GOT3 (cell line): ENCODE results near the gene EIF5A.

Experiments
- DNase-seq: peaks from one replicate; lab custom pipeline; 2025; ENCODE audit warnings: mixed read lengths; lab: John Stamatoyannopoulos, UW

The EIF5A gene

DNA sequence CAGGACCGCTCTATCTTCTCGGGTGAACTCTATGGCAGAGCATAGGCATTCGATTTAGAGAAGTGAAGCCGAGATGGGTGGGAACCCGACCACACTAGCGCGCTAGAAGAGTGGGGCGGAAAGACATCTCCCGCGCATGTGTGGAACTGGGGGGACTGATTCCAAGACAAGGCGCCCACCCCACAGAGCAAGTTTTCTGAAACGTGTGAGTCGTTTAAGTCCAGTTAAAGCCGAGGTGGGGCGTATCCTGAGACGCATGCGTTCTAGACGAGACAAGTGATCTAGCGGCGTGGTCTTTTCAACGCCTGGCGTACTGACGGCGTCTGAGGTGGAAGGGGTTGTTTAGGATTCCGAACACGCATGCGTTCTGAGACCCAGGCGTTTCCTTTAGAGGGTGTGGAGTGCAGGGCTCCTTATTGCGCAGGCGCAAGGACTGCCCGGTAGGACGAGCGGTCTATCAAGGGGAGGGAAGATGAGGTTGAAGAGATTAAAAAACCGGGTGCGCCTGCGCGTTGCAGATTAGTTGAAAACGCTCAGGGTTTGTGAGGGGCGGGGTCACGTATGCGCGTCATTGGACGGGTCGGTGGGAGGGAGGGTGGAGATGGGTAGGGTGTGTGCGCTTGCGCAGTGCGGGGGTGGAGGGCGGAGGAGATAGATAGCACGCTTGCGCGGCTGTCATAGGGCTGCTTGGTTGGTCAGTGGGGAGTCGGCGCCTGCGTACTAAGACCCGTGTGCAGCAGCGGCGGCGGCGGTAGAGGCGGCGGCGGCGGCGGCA lies at the start of gene EIF5A:
Gene EIF5A, plus strand, starts transcription at position 718 of the 775 bp plus-strand sequence. CDS start 2,008 bp downstream, outside the sequence.
- DNase-seq, result peak; percentile 98

DNA sequence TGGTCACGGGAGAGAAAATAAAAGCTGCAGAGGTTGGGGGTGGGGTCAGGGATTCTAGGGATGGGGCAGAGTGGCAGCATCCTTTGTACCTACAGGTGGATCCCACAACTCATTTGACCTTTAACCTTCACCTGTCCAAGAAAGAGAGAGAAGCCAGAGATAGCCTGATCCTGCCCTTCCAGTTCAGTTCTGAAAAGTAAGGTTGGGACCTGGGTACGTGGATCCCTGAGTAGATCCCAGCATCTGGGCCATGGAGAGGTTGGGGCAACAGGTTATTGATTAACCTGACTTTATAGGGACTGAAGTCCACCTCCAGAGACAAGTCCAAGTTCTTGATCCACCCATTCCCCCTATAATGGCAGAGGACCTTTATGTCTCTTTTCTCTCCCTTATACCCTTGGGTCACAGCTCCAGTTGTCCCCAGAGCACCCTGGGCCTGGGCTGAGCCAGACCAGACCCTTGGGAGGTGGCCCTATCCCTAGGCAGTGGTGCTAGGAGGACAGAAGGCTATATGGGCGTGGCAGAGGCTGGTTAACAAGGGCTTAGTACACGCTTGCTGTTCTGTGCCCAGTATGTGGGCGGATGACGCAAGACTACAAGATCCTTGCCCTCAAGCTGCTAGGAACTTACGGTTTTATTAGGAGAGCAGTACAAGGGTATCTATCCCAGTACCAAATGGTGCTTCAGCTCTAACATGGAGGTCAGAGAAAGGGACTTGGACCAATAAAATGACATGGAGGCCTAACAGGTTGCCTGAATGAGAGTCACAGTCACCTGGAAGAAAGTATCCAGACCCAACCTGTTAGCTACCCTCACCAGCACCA lies 48.5 kb upstream of the EIF5A start:
- no peak for DNase-seq

DNA sequence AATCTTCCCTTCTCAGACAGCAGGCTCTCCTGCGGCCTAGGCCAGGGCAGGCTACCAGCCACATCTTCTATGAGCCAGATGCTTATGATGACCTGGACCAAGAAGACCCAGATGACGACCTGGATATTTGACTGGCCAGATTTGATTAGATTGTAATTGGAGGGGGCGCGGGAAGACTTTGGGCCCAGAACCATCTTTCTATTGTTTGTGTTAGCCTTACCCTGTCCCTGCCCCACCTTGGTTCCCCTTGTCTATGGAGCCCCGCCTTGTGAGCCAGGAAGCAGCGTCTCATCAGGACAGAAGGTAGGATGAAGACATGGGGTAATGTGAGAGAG lies 47.9 kb upstream of the EIF5A start:
- no peak for DNase-seq

DNA sequence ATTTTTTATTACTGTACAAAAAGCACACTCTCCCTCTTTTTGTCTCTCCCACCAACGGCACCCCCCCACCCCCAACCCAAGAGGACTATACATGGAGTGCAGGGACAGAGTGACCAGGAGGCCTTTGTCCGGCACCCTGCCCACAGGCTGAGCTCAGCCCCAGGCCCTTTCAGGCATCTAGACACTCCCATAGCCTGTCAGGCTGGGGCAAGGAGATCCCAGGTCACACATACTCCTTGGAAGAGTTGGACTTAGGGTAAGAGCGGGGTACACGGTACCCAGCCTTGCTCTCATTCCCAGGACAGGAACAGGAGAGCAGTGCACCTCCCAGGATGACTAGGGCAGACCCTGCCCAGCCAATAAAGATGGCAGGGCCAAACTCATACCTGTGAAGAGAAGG lies 47.3 kb upstream of the EIF5A start:
- DNase-seq, result no peak

DNA sequence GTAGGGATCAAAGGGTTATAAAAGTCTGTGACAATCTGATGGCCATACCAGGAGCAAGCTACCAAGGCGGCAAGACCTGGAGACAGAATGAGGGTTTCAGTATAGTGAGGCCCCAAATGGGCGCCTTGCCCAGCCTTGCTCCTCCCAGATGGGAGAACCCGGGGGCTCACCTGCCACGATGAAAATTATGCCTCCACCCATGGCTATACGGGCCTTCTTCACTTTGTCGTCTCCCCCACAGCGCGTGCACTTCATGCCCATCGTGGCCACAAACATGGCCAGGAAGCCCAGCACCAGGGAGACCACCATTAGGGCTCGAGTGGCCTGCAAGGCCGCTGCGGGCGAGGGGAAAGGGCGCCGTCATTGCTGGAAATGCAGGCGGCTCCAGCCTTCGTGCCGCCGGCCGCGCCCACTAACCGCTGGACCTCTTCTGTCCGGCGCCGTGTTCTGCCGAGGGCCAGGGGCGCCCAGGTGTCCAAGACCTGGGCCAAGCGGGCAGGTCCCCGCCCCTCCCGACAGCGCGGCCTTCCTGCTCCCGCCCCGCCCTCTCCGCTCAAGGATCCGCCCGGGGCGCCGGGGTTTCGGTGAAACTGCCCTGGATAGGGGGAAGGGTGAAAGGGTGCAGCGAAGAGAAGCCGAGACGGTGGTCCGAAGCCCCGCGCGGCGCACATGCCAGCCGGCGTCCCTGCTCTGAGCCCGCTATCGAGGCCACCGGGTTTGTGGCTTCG lies 46.6 kb upstream of the EIF5A start:
- DNase-seq, result no peak

DNA sequence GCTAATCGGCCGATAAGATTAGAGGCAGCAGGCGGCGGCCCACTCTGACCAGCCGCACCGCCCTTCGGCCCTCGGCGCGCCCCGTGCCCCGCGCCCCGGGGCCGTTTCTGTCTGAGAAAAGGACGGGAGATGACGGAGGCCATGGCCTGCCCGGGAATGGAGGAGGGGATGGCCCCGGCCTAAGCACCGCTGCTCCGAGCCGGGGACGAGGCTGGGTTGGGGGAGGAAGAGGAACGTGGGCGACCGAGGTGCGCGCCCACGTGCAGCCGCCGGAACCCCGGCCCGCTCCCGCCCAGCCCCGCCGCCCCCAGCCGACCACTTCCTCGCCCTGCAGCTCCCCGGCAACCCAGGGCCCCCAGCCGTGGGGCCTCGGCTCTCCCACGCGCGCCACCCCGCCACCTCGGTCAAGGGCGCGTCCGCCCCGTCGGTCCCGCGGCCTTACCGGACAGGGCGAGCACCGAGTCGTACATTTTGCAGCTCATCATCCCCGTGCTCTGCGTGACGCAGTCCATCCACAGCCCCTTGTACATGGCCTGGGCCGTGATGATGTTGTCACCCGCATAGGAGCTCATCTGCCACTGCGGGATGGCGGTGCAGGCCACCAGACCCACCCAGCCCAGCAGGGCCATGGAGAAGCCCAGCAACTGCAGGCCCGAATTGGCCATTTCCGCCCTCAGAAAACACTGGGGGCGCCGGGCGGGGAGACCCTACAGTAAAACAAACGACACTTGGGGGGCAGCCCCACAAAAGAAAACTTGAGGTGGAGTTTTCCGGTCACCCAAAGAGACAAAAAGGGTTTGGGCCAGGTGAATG lies 45.8 kb upstream of the EIF5A start:
- DNase-seq, result no peak

DNA sequence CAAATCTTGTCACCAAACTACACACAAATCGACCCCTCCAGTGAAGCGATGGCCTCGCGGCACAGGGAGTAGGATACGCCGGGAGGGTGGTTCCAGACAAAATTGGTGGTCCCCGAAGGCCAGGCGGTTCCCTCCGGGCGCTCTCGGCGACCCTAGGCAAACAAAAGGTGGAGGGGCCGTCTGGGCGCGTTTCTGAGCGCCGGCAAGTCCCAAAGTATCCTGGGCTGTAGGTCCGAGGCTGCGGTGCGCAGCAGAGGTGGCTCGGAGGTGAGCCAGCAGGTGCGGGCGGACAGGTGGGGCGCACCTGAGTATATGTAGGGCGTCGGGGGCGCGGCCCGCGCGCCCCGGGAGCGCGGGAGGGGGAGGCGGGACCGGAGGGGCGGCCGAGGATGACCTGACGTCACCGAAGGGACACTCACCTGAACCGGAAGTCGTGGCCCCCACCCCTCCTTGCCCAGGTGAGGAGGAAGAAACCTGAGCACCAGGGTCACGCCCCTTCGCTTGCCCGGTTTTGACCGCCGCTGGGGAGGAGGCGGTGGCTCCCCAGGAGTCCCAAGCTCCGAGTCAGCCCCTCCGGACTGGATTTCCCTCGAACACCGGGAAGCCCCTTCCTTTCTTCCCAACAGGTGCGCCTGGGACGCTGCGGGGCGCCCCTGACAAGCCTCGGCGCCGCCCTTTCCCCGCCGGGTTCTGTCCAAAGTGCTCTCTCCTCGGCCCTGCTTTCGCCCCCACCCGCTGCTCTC lies 45.1 kb upstream of the EIF5A start, which contains the start of gene CLDN7:
Gene CLDN7, minus strand, starts transcription at position 287 of the 743 bp plus-strand sequence. CDS start 435 bp downstream, outside the sequence.
- DNase-seq, result no peak

DNA sequence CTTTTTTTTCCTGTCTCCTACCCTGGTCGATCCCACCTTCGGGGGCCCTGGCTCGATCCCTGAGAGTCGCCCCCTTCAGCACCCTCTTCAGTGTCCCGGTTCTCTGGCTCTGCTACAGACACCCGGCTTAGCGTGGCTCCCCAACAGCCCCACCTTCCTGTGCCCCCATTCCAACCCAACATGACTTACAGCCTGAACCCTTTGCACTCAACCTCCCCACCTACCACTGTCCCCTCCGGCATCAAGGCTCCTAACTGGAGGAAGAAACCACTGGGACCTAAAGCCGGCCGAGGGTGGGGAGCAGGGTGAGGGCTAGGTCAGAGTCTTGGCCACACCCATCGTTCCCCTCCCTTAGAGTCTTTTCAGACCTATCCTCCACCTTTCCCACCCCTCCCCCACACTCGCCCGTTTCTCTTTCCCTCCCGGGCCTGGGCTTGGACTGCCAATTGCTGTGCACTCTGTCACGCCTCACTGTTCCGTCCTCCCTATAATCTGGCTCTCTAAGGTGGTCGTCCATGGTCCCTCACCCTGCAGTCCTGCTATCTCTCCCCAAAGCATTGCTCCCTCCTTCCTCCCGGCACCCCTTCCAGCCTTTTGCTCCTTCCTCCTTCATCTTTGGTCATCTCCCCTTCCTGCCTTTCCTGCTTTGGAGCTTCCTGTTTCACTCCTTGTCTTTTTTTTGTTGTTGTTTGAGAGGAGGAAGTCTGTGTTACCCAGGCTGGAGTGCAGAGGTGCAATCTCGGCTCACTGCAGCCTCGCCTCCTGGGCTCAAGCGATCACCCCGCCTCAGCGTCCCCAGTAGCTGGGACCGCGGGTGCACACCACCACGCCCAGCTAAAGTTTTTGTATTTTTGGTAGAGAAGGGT lies 44.3 kb upstream of the EIF5A start:
- DNase-seq, result no peak

DNA sequence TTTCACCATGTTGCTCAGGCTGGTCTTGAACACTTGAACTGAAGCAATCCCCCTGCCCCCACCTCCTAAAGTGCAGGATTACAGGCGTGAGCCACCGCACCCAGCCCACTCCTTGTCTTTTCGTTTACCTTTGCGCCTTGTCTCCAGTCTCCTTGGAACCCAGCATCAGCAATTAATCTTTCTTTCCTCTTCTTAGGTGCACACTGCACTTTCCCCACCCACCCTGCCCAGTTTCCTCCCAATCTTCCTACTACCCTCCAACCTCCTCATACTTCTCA lies 43.7 kb upstream of the EIF5A start:
- DNase-seq, result no peak

DNA sequence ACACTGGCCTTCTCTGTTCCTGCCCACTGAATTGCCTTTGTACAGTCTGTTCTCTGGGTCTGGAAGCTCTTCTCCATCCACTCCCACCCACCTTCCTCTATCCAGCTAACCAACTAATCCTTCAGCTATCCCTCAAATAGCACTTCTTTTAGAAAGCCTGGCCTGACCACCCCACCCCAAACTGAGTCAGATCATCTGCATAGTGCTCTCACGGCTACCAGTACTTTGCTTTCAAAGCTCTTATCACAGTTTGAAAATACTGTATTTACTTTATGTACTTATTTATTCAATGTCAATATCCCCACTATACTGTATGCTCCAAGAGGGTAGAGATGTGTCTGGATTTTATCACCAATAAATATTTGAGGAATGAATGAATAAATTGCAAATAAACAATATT lies 40.6 kb upstream of the EIF5A start:
- DNase-seq, result no peak

DNA sequence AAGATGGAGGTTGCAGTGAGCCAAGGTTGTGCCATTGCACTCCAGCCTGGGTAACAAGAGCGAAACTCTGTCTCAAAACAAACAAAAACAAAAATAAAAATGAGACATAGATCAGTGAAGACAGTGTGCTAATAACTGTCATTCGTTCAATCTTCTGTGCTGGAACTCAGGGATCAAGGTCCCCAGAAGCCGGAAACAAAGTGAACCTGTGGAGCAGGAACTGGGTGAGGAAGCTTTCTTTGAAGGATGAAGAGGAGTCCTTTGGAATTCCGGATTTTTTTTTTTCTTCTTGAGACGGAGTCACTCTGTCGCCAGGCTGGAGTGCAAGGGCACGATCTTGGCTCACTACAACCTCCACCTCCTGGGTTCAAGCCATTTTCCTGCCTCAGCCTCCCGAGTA lies 28.0 kb upstream of the EIF5A start:
- no peak for DNase-seq

DNA sequence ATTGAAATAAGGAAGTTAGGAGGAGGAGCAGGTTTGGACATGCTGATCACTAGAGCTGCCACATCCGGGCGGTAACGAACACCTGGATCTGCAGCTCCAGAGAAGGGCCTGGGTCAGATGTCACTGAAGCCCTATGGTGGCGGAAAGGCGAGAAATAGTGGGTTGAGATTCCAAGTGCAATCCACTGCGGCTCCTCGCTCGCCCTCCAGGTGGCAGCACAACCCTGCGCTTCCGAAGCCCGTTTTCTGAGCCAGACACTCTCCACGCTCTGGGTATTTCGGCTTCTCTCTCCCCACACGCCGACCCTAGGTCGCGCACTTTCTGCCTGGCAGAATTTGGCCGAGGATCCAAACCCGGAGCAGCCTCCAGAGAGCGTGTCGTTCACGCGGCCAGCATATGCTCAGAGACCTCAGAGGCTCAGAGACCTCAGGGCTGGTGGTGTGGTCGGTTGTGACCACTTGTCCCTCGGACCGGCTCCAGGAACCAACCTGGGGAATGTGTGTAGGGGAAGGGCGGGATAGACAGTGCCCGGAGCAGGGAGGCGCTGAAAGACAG lies 26.8 kb upstream of the EIF5A start:
- peak; percentile 53 for DNase-seq

DNA sequence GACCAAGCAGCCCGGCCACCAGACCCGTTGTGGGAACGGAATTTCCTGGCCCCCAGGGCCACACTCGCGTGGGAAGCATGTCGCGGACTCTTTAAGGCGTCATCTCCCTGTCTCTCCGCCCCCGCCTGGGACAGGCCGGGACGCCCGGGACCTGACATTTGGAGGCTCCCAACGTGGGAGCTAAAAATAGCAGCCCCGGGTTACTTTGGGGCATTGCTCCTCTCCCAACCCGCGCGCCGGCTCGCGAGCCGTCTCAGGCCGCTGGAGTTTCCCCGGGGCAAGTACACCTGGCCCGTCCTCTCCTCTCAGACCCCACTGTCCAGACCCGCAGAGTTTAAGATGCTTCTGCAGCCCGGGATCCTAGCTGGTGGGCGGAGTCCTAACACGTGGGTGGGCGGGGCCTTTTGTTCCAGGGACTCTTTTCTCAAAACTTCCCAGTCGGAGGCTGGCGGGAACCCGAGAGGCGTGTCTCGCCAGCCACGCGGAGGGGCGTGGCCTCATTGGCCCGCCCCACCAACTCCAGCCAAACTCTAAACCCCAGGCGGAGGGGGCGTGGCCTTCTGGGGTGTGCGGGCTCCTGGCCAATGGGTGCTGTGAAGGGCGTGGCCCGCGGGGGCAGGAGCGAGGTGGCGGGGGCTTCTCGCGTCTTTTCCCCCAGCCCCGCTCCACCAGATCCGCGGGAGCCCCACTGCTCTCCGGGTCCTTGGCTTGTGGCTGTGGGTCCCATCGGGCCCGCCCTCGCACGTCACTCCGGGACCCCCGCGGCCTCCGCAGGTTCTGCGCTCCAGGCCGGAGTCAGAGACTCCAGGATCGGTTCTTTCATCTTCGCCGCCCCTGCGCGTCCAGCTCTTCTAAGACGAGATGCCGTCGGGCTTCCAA lies 26.1 kb upstream of the EIF5A start, which contains the start of gene SLC2A4:
Gene SLC2A4, plus strand, starts transcription at position 645 of the 879 bp plus-strand sequence. Its CDS starts 217 bp downstream, at position 862.
- DNase-seq, result peak; percentile 65

DNA sequence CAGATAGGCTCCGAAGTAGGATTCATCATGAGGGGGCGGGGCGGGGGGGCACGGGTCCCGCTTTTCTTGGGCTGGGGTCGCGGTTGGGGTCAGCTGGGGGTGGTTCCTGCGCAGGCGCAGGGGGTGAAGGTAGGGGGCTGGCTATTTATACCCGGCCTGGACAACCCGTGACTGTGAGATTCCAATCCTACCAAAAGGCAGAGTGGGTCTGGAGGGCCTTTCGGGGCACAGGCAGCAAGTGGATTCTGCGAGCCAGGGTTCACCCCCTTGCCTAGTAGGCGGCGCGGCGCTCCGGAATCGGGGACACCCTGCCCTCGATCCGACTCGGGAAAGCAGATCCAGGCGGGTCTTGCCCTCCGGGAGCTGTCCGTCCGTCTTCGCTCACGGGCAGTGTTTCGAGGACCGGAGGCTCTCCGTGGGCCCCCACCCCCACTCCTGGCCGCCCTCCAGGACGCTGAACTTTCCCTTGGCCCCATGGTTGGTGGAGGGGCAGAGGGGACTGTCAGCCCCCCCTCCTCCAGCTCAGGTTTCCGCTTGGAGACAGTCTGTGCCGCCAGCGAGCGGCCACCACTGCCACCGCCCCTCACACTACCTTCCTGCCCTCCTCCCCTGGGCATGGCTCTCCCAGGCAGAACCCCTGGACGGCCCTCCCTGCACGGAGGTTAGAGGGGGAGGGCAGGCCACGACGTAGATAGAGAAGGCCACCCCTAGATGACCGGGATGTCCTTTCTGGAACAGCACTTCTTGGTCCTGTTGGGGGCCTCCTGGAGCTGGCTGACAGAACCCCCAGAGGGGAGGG lies 25.3 kb upstream of the EIF5A start:
- DNase-seq, result no peak

DNA sequence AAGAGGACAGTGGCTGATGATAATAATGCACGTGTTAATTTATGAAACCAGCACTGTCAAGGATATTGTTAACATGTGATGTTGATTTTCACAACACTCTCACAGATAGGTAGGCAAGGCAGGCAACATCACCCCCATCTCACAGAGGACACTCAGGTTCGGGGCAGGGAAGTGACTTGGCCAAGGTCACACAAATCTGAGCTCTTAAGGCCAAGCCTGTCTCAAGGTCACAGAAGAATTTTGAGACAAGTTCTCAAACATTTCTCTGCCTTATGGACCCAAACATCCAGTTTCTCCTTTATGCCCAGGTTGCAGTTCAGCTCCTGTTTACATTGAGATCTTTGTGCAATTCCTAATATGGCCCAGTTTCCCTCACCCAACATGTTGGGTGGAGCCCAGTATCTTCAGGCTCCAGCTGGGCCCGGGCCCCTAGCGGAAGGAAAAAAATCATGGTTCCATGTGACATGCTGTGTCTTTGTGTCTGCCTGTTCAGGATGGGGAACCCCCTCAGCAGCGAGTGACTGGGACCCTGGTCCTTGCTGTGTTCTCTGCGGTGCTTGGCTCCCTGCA lies 24.6 kb upstream of the EIF5A start:
- no peak for DNase-seq

DNA sequence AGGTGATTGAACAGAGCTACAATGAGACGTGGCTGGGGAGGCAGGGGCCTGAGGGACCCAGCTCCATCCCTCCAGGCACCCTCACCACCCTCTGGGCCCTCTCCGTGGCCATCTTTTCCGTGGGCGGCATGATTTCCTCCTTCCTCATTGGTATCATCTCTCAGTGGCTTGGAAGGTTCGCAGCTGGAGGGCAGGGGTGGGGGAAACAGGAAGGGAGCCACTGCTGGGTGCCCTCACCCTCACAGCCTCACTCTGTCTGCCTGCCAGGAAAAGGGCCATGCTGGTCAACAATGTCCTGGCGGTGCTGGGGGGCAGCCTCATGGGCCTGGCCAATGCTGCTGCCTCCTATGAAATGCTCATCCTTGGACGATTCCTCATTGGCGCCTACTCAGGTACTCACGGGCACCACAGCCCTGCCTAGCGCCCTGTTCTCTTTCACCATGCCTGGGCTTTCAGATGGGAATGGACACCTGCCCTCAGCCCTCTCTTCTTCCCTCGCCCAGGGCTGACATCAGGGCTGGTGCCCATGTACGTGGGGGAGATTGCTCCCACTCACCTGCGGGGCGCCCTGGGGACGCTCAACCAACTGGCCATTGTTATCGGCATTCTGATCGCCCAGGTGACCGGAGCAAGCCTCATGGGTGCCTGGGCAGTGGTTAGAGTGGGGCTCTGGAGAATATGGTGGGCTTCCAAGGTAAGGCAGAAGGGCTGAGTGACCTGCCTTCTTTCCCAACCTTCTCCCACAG lies 23.8 kb upstream of the EIF5A start:
- DNase-seq, result no peak

DNA sequence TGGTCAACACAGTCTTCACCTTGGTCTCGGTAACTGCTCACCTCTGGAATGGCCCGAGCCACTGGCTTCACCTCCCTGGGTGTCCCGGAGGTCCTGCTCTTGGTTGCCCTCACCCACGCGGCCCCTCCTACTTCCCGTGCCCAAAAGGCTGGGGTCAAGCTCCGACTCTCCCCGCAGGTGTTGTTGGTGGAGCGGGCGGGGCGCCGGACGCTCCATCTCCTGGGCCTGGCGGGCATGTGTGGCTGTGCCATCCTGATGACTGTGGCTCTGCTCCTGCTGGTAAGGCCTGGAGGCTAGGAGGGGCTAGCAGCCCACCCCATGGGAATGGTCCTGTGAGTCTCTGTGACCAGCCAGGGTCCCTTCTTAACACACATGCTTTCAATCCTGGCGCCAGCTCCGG lies 22.5 kb upstream of the EIF5A start:
- DNase-seq, result no peak
